Right kidney (tissue), 1 donor: ENCODE results near the gene DNAH2.
A peak's percentile ranks its signal among the peaks of the same experiment; 100 is the strongest.

ENCODE experiments used
- DNase-seq: peaks from one replicate; pipeline ENCODE4 v3.0.0-alpha.2; 2016

DNAH2 gene

DNA sequence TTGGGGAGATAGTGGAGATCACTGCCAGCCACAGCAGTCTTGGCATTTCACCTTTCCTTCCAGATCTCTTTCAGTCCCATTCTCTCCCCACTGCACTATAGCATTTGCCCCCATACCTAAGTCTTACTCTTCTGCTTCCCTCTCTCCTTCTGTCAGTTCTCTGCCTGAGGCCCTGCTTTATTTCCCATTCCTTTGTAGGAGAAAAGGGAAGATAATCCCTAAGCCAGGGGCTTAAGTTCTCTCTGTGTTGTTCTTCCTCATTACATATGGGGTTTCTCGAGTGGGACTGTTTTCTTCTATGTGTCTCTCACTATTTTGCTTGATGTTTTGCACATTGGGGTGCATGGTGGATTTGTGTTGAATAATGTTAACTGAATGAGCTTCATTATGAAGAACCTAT, 122.9 kb downstream of the DNAH2 start:
- DNase-seq, result no peak

DNA sequence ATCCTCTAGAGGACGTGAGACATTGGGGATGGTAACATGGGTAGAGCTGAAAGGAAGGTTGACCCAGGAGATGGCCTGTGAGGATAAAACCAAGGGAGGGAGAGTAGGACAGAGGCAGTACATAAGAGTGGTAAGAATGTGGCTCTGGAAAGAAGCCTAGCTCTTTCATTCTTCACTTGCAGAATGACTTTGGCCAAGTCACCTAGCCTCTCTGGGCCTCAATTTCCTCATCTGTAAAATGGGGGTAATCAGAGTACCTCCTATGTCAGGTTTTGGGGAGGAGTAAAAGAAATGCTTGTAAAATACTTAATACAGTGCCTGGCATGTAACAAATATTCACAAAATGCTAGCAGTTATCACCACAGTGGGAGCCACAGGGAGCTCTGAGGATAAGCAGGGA, 123.3 kb downstream of the DNAH2 start:
- no peak for DNase-seq

DNA sequence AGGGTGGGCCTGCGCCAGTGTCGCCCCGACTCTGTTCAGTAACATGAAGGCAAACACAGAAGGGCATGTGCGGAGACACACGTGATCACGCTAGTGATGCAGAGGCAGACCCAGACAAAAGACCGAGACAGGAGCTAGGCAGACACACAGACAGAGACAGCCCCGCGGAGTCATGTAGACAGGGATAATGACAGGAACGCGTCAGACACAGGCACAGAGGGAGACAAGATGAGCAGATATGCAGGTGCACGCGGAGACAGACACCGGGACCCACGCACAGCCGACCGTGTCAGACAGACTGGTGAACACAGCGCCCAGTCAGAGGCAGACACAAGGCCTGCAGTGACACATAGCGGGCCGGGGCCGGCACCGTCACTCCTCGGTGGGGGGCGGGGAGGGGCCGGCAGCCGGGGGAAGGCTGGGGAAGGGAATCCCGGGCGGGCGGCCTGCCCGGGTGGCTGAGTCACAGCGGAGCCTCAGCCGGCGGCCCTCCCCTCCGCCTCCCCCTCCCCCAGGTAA, 123.9 kb downstream of the DNAH2 start:
- peak; percentile 63 for DNase-seq

DNA sequence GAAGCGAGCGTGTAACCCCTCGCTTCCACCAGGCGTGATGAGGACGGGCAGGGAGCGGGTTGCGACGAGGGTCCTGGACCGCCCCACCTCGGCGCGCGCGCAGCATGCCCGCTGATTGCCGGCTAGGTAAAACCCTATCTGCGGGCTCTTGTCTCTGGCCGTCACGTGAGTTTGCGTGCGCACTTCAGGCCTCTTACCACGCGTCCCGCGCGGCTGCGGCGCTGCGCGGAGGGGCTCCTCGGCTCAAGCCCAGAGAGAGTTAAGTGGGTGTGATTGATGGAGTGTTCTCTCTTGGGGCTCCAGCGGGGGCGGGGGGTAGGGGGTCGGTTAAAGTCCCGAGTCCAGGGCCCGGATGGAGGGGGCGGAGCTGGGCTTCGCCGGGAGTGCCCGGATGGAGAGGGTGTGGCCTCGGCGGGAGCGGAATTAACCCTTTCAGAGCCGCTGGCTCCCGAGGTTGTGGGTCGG, 124.4 kb downstream of the DNAH2 start:
- DNase-seq, result peak; percentile 89

DNA sequence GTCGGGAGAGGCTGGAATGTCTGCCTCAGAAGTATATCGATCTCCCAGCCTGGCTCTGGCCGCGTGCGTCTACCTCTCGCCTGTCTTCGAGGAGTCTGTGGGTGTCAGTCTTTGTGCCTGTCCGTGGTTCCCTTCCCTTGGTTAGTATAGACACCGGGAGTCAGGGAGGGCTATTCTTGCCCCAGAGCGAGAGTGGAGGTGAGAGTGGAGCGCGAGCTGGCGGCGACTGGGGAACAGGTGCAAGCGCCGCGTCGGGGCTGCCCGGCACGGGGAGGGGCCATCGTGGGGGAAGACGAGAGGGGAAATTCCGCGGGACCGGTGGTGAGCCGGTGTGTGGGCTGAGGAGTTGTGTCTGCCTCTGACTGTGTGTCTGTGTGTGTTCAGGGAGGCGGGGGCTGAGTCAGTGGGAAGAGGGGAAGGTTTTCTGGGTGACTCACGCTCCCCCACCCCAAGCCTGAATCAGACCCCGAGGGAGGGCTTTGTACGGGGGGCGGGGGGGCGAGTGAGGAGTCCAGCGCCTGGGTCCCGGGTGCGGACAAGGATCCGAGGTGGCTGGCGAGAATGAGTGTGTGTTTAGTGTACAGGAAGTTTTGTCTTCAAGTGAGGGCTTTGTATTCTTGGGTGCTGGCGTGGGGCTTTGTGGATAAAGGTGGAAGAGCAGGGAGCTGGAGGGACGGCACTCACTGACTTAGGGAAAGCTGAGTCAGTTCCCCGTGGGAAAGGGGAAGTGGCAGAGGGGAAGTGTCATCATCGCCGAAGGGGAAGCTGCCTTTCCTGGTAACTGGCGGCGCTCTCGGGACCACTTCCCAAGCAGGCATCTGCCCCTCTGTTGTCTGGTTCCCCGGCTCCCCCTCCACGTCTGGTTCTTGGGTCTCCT, 125.1 kb downstream of the DNAH2 start:
- peak; percentile 88 for DNase-seq

DNA sequence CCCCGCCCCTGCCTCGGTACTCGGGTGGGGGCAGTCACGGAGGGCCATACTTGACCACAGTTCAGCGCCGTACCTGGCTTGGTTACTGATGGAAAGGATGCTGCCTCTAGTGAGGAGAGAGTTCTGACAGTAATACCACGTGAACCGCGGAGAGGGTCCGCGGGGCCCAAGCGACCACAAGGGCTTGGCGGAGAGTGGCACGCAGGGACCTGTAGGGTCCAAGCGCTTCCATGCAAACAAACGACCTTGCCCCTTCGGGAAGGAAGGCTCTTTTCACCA, 125.7 kb downstream of the DNAH2 start:
- DNase-seq, result peak; percentile 77

DNA sequence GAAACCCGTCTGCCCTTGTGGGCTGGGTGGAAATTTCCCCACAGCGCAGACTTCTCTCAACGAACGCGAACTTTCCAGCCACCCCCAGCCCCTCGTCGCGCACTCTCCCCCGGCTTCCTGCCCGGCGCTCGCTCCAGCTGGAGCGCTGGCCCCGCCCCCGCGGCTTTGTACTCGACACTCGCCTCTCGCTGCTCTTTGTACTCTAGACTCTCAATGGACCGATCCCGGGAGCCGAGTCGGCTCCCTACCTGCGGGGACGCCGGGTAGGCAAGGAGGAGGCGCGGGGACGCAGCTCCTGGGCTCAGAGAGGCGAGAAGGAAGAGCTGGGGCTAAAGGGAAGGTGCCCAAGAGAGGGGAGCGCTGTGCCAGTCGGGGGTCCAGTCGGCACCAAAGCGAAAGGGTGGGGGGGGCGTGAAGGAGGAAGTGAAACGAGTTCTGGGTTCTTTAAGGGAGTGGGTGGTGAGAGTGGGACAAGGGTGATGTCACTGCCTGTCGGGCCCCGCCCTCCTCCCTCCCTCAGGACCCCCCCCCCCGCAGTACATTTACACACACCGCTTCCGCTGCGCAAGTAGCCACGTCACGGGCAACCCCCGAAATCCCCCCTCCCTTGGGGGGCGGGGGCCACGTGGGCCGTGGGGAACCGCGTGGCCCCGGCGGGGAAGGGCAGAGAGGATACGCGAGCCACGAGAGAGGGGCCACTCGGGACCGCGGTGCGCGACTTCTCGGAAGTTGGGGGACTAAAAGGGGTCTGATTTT, 126.2 kb downstream of the DNAH2 start:
- DNase-seq, result peak; percentile 86

DNA sequence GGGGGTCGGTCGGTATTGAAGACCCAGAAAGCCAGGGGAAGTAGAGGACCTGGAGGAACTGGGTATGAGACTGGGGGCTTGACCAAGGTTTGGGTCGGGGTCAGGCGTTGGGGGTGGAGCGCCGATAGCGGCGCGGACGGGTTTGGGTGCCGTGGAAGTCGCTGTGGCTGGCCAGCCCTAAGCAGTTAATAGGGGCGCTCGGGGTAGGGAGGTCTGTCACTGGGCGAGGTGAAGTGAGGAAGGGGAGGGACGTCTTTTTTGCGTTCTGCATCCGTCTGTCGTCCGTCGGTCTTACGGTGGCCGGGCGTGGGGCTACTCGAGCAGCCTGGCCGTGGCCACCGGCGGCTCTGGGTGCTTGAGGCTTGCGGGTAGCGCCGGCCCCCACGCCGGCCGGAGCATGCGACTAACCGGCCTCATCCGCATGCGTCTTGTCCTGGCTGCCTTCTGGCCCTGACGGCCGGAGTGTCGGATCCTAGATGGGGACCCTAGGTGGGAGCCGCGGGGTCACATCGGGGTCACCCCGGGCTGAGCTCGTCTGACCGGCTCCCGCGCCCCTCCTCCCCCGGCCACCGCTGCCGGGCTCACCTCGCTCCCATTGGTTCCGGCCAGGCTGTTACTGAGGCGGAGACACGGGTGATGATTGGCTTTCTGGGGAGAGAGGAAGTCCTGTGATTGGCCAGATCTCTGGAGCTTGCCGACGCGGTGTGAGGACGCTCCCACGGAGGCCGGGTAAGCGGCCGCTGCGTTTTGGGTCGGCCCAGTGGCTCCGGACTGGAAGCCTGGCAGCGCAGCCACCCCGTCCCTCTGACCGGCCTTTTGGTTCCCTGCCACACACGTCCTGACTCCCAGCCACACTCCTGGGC, 127.0 kb downstream of the DNAH2 start:
- peak; percentile 91 for DNase-seq

DNA sequence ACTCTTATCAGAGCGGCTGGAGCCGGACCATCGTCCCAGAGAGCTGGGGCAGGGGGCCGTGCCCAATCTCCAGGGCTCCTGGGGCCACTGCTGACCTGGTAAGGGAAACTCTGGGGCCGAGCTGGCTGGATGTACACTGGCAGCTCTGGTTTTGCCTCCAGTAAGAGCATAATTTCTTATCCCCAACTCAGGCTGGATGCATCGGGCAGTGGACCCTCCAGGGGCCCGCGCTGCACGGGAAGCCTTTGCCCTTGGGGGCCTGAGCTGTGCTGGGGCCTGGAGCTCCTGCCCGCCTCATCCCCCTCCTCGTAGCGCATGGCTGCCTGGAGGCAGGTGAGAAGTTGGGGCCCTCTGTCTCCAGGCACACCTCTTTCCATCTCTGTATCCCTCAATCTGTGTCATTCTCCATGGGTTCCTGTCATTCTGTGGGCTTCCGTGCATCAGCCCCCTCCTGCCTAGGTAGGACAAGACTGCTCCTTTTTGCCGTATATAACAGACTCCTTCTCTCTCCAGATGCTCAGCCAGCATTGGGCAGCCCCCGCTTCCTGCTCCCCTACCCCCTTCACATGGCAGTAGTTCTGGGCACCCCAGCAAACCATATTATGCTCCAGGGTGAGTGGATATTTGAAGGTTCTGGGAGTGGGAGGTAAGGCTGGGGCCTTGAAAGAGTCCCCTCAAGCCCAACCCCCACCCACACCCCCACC, 128.0 kb downstream of the DNAH2 start:
- DNase-seq, result no peak

DNA sequence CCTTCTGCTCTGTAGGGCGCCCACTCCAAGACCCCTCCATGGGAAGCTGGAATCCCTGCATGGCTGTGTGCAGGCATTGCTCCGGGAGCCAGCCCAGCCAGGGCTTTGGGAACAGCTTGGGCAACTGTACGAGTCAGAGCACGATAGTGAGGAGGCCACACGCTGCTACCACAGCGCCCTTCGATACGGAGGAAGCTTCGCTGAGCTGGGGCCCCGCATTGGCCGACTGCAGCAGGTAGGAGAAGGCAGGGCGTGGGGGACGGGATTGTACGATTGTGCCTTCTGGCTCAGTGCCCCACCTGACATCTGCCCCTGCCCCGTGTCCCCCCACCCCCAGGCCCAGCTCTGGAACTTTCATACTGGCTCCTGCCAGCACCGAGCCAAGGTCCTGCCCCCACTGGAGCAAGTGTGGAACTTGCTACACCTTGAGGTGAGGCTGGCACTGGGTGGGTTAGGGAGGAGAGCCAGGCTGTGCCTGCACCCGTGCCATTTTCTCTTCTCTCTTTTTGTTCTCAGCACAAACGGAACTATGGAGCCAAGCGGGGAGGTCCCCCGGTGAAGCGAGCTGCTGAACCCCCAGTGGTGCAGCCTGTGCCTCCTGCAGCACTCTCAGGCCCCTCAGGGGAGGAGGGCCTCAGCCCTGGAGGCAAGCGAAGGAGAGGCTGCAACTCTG, 128.7 kb downstream of the DNAH2 start:
- no peak for DNase-seq

DNA sequence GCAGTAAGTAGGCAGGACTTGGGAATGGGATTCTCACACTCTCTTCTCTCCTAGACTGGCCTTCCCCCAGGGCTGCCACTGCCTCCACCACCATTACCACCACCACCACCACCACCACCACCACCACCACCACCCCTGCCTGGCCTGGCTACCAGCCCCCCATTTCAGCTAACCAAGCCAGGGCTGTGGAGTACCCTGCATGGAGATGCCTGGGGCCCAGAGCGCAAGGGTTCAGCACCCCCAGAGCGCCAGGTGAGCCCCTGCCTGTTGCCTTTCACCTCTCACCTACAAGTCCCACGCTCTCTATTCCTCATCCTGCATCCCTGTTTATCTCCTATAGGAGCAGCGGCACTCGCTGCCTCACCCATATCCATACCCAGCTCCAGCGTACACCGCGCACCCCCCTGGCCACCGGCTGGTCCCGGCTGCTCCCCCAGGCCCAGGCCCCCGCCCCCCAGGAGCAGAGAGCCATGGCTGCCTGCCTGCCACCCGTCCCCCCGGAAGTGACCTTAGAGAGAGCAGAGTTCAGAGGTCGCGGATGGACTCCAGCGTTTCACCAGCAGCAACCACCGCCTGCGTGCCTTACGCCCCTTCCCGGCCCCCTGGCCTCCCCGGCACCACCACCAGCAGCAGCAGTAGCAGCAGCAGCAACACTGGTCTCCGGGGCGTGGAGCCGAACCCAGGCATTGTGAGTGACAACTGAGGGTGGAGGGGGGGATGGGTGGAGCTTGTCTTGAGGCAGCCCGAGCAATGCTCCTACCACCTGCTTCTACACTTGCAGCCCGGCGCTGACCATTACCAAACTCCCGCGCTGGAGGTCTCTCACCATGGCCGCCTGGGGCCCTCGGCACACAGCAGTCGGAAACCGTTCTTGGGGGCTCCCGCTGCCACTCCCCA, 129.5 kb downstream of the DNAH2 start:
- DNase-seq, result no peak

DNA sequence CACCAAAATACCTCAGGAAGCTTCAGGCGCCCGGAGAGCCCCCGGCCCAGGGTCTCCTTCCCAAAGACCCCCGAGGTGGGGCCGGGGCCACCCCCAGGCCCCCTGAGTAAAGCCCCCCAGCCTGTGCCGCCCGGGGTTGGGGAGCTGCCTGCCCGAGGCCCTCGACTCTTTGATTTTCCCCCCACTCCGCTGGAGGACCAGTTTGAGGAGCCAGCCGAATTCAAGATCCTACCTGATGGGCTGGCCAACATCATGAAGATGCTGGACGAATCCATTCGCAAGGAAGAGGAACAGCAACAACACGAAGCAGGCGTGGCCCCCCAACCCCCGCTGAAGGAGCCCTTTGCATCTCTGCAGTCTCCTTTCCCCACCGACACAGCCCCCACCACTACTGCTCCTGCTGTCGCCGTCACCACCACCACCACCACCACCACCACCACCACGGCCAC, 130.6 kb downstream of the DNAH2 start:
- no peak for DNase-seq

DNA sequence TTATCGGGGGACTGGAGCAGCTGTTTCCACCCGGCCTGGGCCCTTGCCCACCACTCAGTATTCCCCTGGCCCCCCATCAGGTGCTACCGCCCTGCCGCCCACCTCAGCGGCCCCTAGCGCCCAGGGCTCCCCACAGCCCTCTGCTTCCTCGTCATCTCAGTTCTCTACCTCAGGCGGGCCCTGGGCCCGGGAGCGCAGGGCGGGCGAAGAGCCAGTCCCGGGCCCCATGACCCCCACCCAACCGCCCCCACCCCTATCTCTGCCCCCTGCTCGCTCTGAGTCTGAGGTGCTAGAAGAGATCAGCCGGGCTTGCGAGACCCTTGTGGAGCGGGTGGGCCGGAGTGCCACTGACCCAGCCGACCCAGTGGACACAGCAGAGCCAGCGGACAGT, 131.2 kb downstream of the DNAH2 start:
- no peak for DNase-seq

DNA sequence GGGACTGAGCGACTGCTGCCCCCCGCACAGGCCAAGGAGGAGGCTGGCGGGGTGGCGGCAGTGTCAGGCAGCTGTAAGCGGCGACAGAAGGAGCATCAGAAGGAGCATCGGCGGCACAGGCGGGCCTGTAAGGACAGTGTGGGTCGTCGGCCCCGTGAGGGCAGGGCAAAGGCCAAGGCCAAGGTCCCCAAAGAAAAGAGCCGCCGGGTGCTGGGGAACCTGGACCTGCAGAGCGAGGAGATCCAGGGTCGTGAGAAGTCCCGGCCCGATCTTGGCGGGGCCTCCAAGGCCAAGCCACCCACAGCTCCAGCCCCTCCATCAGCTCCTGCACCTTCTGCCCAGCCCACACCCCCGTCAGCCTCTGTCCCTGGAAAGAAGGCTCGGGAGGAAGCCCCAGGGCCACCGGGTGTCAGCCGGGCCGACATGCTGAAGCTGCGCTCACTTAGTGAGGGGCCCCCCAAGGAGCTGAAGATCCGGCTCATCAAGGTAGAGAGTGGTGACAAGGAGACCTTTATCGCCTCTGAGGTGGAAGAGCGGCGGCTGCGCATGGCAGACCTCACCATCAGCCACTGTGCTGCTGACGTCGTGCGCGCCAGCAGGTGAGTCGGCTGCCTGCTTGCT, 131.7 kb downstream of the DNAH2 start:
- no peak for DNase-seq

DNA sequence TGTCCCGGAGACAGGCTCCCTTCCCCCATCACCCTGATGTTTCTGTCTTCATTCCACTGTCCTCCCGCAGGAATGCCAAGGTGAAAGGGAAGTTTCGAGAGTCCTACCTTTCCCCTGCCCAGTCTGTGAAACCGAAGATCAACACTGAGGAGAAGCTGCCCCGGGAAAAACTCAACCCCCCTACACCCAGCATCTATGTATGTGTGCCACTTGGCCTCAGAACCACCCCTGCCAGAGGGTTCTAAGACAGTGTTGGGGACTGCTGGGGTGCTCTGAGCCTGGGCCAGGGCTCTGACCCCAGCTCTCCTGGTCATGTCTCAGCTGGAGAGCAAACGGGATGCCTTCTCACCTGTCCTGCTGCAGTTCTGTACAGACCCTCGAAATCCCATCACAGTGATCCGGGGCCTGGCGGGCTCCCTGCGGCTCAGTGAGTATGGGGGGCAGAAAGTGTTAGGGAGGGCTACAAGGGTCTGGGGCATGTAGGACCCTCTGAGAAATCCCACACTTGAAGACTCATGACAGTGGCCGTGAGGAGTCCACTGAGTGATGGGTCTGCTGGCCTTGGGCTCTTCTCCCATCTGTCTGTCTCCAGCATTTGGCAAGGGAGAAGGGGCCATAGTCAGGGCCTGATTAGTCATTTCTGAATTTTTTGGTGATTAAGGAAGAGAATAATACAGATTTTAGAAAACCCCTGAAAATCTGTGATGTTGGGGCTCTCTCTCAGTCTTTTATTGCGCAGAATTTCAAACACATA, 132.4 kb downstream of the DNAH2 start:
- no peak for DNase-seq

DNA sequence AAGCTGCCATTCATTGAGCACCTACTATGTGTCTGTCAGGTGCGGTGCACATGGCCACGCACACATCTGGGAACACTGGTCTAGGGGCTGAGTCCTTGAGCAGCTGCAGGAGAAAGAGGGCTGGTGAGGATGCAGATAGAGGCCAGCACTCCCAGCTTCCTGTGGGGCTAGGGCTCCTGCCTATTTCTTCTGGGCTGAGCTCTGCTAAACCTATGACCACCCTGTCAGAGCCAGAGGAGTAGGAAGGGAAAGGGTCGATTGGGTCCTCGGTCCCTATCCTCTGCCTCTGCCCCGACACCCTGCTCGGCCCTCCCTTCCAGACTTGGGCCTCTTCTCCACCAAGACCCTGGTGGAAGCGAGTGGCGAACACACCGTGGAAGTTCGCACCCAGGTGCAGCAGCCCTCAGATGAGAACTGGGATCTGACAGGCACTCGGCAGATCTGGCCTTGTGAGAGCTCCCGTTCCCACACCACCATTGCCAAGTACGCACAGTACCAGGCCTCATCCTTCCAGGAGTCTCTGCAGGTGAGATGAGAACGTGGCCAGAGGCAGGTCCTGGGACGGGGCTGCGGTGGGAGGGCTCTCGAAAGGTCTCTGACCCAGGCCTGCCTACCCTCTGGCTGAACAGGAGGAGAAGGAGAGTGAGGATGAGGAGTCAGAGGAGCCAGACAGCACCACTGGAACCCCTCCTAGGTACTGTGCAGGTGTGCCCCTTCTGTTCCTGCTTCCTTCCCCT, 133.3 kb downstream of the DNAH2 start:
- no peak for DNase-seq

DNA sequence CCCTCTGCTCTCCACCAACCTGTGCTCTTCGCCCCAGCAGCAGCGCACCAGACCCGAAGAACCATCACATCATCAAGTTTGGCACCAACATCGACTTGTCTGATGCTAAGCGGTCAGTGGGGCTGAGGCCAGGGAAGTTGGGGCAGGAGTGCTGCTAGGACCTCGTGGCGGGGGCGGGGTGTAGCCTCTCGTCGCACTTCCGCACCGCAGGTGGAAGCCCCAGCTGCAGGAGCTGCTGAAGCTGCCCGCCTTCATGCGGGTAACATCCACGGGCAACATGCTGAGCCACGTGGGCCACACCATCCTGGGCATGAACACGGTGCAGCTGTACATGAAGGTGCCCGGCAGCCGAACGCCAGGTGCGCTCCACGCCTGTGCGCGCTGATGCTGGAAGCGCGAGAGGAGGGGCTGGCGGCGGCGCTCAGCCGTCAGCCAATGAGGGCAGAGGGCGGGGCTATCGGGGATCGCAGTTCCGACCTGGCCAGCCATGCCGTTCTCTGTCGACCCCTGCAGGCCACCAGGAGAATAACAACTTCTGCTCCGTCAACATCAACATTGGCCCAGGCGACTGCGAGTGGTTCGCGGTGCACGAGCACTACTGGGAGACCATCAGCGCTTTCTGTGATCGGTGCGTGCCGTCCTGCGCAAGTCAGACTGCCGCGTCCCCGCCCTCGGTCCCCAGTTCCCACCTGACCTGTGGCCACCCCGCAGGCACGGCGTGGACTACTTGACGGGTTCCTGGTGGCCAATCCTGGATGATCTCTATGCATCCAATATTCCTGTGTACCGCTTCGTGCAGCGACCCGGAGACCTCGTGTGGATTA, 134.1 kb downstream of the DNAH2 start:
- peak; percentile 81 for DNase-seq
